Measurements from ENCODE around the gene PTP4A1.

Gene PTP4A1

GRCh38 chr6:63573076-63573898 lies 1.0 kb downstream of the PTP4A1 start:
- DNase-seq (ENCODE audit: low spot score) = peak; percentile 62
- in situ Hi-C loops (cut with MboI; ENCODE audit: low sequenced_read_pairs, unreplicated experiment) = no loop called here
- TF ChIP-seq CTCF (IDR thresholded peaks at IDR 0.05; ENCODE audit: borderline replicate concordance, control extremely low read depth, extremely low read depth, insufficient read depth, missing control alignments) = no peak

GRCh38 chr6:63573899-63574553 lies 1.7 kb downstream of the PTP4A1 start:
- DNase-seq (ENCODE audit: low spot score) = peak; percentile 15
- TF ChIP-seq CTCF (IDR thresholded peaks at IDR 0.05; ENCODE audit: borderline replicate concordance, control extremely low read depth, extremely low read depth, insufficient read depth, missing control alignments) = peak; percentile 43
- in situ Hi-C loops (cut with MboI; ENCODE audit: low sequenced_read_pairs, unreplicated experiment) = no loop called here

- in situ Hi-C loops (cut with MboI; ENCODE audit: low sequenced_read_pairs, unreplicated experiment) = no loop called here
Measured at GRCh38 chr6:63574554-63574900, 2.2 kb downstream of the PTP4A1 start.

GRCh38 chr6:63576147-63576772 lies 4.0 kb downstream of the PTP4A1 start:
- in situ Hi-C loops (cut with MboI; ENCODE audit: low sequenced_read_pairs, unreplicated experiment) = no loop called here
- no peak for TF ChIP-seq CTCF (IDR thresholded peaks at IDR 0.05; ENCODE audit: borderline replicate concordance, control extremely low read depth, extremely low read depth, insufficient read depth, missing control alignments)

More at GRCh38 chr6:63574554-63574900, 2.2 kb downstream of the PTP4A1 start:
- TF ChIP-seq CTCF (IDR thresholded peaks at IDR 0.05; ENCODE audit: borderline replicate concordance, control extremely low read depth, extremely low read depth, insufficient read depth, missing control alignments) = no peak
- no peak for DNase-seq (ENCODE audit: low spot score)

GRCh38 chr6:63576985-63577712 lies 4.9 kb downstream of the PTP4A1 start:
- in situ Hi-C loops (cut with MboI; ENCODE audit: low sequenced_read_pairs, unreplicated experiment) = no loop called here
- no peak for DNase-seq (ENCODE audit: low spot score)
- TF ChIP-seq CTCF (IDR thresholded peaks at IDR 0.05; ENCODE audit: borderline replicate concordance, control extremely low read depth, extremely low read depth, insufficient read depth, missing control alignments) = no peak

More at GRCh38 chr6:63576147-63576772, 4.0 kb downstream of the PTP4A1 start:
- no peak for DNase-seq (ENCODE audit: low spot score)

GRCh38 chr6:63578757-63579156 lies 6.5 kb downstream of the PTP4A1 start:
- no peak for DNase-seq (ENCODE audit: low spot score)
- no peak for TF ChIP-seq CTCF (IDR thresholded peaks at IDR 0.05; ENCODE audit: borderline replicate concordance, control extremely low read depth, extremely low read depth, insufficient read depth, missing control alignments)
- in situ Hi-C loops (cut with MboI; ENCODE audit: low sequenced_read_pairs, unreplicated experiment) = no loop called here

All from GM13976 (cell line).